OCI-LY7 (cell line): Measurements from ENCODE around the gene NAV3.

ENCODE experiments used
- EZH2phosphoT487 ChIP-seq: fragments of 200-600 bp; sonication (generic); IDR thresholded peaks from 2 replicates; pipeline ENCODE4 v1.6.1; 2018; ENCODE audit warnings: low read depth, borderline replicate concordance, mild to moderate bottlenecking, mixed run types, antibody characterized with exemption, low read length, moderate library complexity, mixed read lengths
- TF ChIP-seq, protein P1 (sequence below): fragments of 200-600 bp; sonication (generic); conservative IDR thresholded peaks from 2 replicates; pipeline ENCODE4 v1.5.1; 2014; ENCODE audit warnings: mild to moderate bottlenecking, antibody characterized with exemption, low read length, moderate library complexity, mixed read lengths

DNA sequence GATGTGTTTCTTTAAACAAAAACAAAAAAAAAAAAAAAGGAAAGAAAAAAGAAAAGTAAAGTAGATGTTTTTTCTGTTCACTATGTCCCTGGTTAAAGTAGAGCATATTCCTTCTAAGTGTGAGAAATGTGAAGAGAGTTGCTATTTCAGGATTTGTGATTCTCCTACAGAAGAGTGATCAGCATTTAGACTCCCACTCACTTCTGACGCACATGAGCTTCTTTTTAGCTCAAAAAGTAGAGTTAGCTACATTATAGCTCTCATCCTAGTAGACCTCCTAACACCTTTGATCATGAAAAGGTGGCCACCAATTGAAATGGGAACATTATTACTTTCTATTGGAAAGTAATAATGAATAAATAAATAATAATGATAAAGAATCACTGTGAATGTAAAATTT lies 368.2 kb downstream of the NAV3 start:
- TF ChIP-seq, protein P1, sequence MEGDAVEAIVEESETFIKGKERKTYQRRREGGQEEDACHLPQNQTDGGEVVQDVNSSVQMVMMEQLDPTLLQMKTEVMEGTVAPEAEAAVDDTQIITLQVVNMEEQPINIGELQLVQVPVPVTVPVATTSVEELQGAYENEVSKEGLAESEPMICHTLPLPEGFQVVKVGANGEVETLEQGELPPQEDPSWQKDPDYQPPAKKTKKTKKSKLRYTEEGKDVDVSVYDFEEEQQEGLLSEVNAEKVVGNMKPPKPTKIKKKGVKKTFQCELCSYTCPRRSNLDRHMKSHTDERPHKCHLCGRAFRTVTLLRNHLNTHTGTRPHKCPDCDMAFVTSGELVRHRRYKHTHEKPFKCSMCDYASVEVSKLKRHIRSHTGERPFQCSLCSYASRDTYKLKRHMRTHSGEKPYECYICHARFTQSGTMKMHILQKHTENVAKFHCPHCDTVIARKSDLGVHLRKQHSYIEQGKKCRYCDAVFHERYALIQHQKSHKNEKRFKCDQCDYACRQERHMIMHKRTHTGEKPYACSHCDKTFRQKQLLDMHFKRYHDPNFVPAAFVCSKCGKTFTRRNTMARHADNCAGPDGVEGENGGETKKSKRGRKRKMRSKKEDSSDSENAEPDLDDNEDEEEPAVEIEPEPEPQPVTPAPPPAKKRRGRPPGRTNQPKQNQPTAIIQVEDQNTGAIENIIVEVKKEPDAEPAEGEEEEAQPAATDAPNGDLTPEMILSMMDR, result no peak
- no peak for TF ChIP-seq EZH2phosphoT487
